Measurements from ENCODE around the gene YARS1.

DNA sequence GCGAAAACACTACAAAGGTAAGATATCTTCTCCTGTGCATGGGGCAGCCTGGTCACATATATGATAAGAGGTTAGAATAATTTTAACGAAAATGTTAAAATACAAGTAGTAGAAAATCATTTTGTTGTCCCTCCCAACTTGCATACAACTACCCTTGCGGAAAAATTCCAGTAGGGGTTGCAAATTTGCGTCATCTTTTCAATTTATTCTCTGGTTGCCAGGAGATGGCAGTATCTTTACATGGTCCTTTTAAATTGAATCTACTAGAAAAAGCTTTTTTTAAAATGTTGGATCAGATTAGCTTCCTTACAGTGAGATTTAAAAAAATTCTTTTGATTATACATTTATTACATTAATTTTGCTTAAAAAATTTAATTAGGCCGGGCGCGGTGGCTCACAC is 11.2 kb upstream of the YARS1 start:
- no peak for TF ChIP-seq POLR2A (IDR thresholded peaks at IDR 0.05; ENCODE audit: low read length)
- no peak for TF ChIP-seq GATA1 (IDR thresholded peaks at IDR 0.05; ENCODE audit: low read depth, low read length)
